Liver (tissue), 9 donors: ENCODE results near the gene DMC1. TPM values are rescaled to one million over a fixed set of nuclear protein-coding genes. Genes with fewer than 3 reads are reported as not detected.

Experiments used
- DNase-seq: peaks from one replicate; pipeline ENCODE4 v3.0.0-alpha.2; 2017; ENCODE audit warnings: low spot score
- H3K27ac ChIP-seq, 2 donors: one replicate each; pipeline ENCODE4 v1.7.0; 2013; ENCODE audit warnings: inconsistent platforms in 2 of 2, low read length in 2 of 2, control low read depth in 1 of 2, low read depth in 1 of 2, mild to moderate bottlenecking in 1 of 2
- H3K27me3 ChIP-seq, 4 donors: one replicate each; pipeline versions ENCODE4 v1.6.1 to v1.7.0; 2013; ENCODE audit warnings: low read length in 3 of 4, inconsistent platforms in 1 of 4, mild to moderate bottlenecking in 1 of 4, moderate library complexity in 1 of 4; ENCODE audit not compliant: control insufficient read depth in 4 of 4, insufficient read depth in 4 of 4
- H3K36me3 ChIP-seq, 4 donors: one replicate each; pipeline versions ENCODE4 v1.6.1 to v1.7.0; 2013; ENCODE audit warnings: low read length in 3 of 4, mild to moderate bottlenecking in 3 of 4, low read depth in 1 of 4, moderate library complexity in 1 of 4; ENCODE audit not compliant: control insufficient read depth in 4 of 4, insufficient read depth in 3 of 4
- H3K4me1 ChIP-seq, 4 donors: one replicate each; pipeline versions ENCODE4 v1.6.1 to v1.7.0; 2013; ENCODE audit warnings: low read length in 3 of 4, mild to moderate bottlenecking in 3 of 4, moderate library complexity in 1 of 4; ENCODE audit not compliant: control insufficient read depth in 4 of 4, insufficient read depth in 4 of 4
- H3K4me3 ChIP-seq, 3 donors: one replicate each; pipeline versions ENCODE4 v1.6.1 to v1.7.0; 2013; ENCODE audit warnings: low read length in 3 of 3, control low read depth in 1 of 3, low read depth in 1 of 3, mild to moderate bottlenecking in 1 of 3
- H3K9ac ChIP-seq, 2 donors: one replicate each; pipeline ENCODE4 v1.7.0; 2013; ENCODE audit warnings: low read length in 2 of 2, mild to moderate bottlenecking in 2 of 2, moderate library complexity in 2 of 2, control low read depth in 1 of 2, low read depth in 1 of 2
- H3K9me3 ChIP-seq, 4 donors: one replicate each; pipeline versions ENCODE4 v1.6.1 to v1.7.0; 2013; ENCODE audit warnings: low read length in 3 of 4; ENCODE audit not compliant: control insufficient read depth in 4 of 4
- ATF3 ChIP-seq: IDR thresholded peaks from 2 replicates; pipeline ENCODE4 v1.6.1; 2016; ENCODE audit warnings: antibody characterized with exemption
- CTCF ChIP-seq: fragments of 150-350 bp; IDR thresholded peaks from 2 replicates; pipeline ENCODE4 v1.5.1; 2017; ENCODE audit warnings: improper control_type of control experiment, low read depth, low read length; ENCODE audit not compliant: missing input control
- EGR1 ChIP-seq, 2 donors: IDR thresholded peaks; 2 replicates each; pipeline ENCODE4 v1.6.1; 2016 to 2018; ENCODE audit warnings: antibody characterized with exemption in 2 of 2, low read depth in 2 of 2
- FOXA2 ChIP-seq: IDR thresholded peaks from 2 replicates; pipeline ENCODE4 v1.6.1; 2016; ENCODE audit warnings: antibody characterized with exemption
- GABPA ChIP-seq, 2 donors: IDR thresholded peaks in 1 of 2; conservative IDR thresholded peaks in 1 of 2; 2 replicates each; pipeline ENCODE4 v1.6.1; 2016; ENCODE audit warnings: antibody characterized with exemption in 2 of 2, mild to moderate bottlenecking in 1 of 2, moderate library complexity in 1 of 2
- HNF4A ChIP-seq, 2 donors: conservative IDR thresholded peaks; 2 replicates each; pipeline ENCODE4 v1.6.1; 2016; ENCODE audit warnings: antibody characterized with exemption in 2 of 2, mild to moderate bottlenecking in 2 of 2
- HNF4G ChIP-seq: IDR thresholded peaks from 2 replicates; pipeline ENCODE4 v1.6.1; 2016; ENCODE audit warnings: antibody characterized with exemption
- MAX ChIP-seq: IDR thresholded peaks from 2 replicates; pipeline ENCODE4 v1.6.1; 2016; ENCODE audit warnings: antibody characterized with exemption
- NR2F2 ChIP-seq: IDR thresholded peaks from 2 replicates; pipeline ENCODE4 v1.6.1; 2016; ENCODE audit warnings: antibody characterized with exemption
- RAD21 ChIP-seq, 2 donors: IDR thresholded peaks; 2 replicates each; pipeline ENCODE4 v1.6.1; 2016; ENCODE audit warnings: antibody characterized with exemption in 2 of 2, mild to moderate bottlenecking in 2 of 2
- RXRA ChIP-seq, 2 donors: IDR thresholded peaks; 2 replicates each; pipeline ENCODE4 v1.6.1; 2017 to 2018; ENCODE audit warnings: antibody characterized with exemption in 2 of 2, mild to moderate bottlenecking in 1 of 2
- SP1 ChIP-seq: IDR thresholded peaks from 2 replicates; pipeline ENCODE4 v1.6.1; 2018; ENCODE audit warnings: antibody characterized with exemption, mild to moderate bottlenecking
- TAF1 ChIP-seq: conservative IDR thresholded peaks from 2 replicates; pipeline ENCODE4 v1.6.1; 2016; ENCODE audit warnings: antibody characterized with exemption, mild to moderate bottlenecking
- YY1 ChIP-seq: IDR thresholded peaks from 2 replicates; pipeline ENCODE4 v1.6.1; 2016; ENCODE audit warnings: antibody characterized with exemption, mild to moderate bottlenecking
- ZBTB33 ChIP-seq: IDR thresholded peaks from 2 replicates; pipeline ENCODE4 v1.6.1; 2016; ENCODE audit warnings: antibody characterized with exemption
- WGBS: extraction: QIAGEN DNeasy Blood & Tissue Kit; methylation state at CpG from one replicate; pipeline ENCODE4 v1.1.7; 2013; 5-methylcytosine and 5-hydroxymethylcytosine counted together
- polyA plus RNA-seq, 2 donors: library from polyadenylated mRNA; stranded (reverse) in 1 of 2; unstranded in 1 of 2; fragments of 200-250 nt in 1 of 2; fragments of >200 nt in 1 of 2; fragmentation: Nextera tagmentation in 1 of 2; extraction: Ambion mirVana in 1 of 2; gene quantifications; one replicate each; pipeline versions ENCODE4 v1.2.1 to v1.2.3, GENCODE V29; 2013 to 2015
- total RNA-seq, 2 donors: library from RNA; depleted of rRNA; stranded (reverse); fragments of >200 nt; gene quantifications; one replicate each; pipeline ENCODE4 v1.2.3, GENCODE V29; 2014
- donor health status: healthy.
- donor health status: healthy.
- donor health status: healthy.
- donor health status: healthy.
- donor health status: healthy.

The DMC1 gene
- total and polyA plus RNA-seq, 4 donors: 0.25 to 6.8 (median 1.1) TPM; not detected in 1

GRCh38 chr22:38489561-38490145 lies 80.3 kb downstream of the DMC1 start:
- Histone ChIP-seq H3K27ac (peak overlapping the region in 1 of 2 donors; percentile 11), H3K9me3 (no peaks in the 10 kb centered on the region), H3K4me1 (peaks cover 2 to 5% (median 2%) of the 10 kb centered on the region in 4 donors), H3K9ac (no peak overlapping the region), H3K4me3 (no peak overlapping the region), H3K27me3 (no peaks in the 10 kb centered on the region), H3K36me3 (peaks cover 27 to 78% (median 73%) of the 10 kb centered on the region in 4 donors)
- no peak for TF ChIP-seq MAX
- no peak for TF ChIP-seq TAF1
- no peak for TF ChIP-seq GABPA (IDR thresholded peaks at IDR 0.05 in 1 of 2, conservative IDR thresholded peaks at IDR 0.05 in 1 of 2)
- TF ChIP-seq HNF4G: no peak
- TF ChIP-seq SP1: no peak
- no peak for TF ChIP-seq NR2F2
- TF ChIP-seq CTCF: no peak
- 87% methylated on average over 7 of the region's 7 CpGs for WGBS
- DNase-seq: no peak

- Histone ChIP-seq H3K4me1 (peaks cover 2 to 5% (median 2%) of the 10 kb centered on the region in 4 donors), H3K4me3 (no peak overlapping the region), H3K36me3 (peaks cover 25 to 78% (median 73%) of the 10 kb centered on the region in 4 donors), H3K9me3 (no peaks in the 10 kb centered on the region), H3K27ac (no peak overlapping the region), H3K9ac (no peak overlapping the region), H3K27me3 (no peaks in the 10 kb centered on the region)
- no peak for DNase-seq
- WGBS: 97% methylated on average over 17 of the region's 17 CpGs
- TF ChIP-seq ZBTB33: no peak
- no peak for TF ChIP-seq NR2F2
- TF ChIP-seq FOXA2: no peak
- TF ChIP-seq EGR1 (IDR thresholded peaks at IDR 0.05; ENCODE audit: low read depth in 2 of 2): no peak
- TF ChIP-seq GABPA (IDR thresholded peaks at IDR 0.05 in 1 of 2, conservative IDR thresholded peaks at IDR 0.05 in 1 of 2): no peak
- TF ChIP-seq RXRA (IDR thresholded peaks at IDR 0.05): no peak
- no peak for TF ChIP-seq ATF3
- no peak for TF ChIP-seq MAX
- no peak for TF ChIP-seq YY1
- TF ChIP-seq HNF4G: no peak
- TF ChIP-seq RAD21 (IDR thresholded peaks at IDR 0.05): no peak
- TF ChIP-seq HNF4A (conservative IDR thresholded peaks at IDR 0.05): no peak
- no peak for TF ChIP-seq CTCF
- TF ChIP-seq SP1: no peak
- TF ChIP-seq TAF1: no peak
These were observed 80.8 kb downstream of the DMC1 start for GRCh38 chr22:38489142-38489541.
